DMS114 treated with DMSO at 0.1 percent for 48 hours (cell line): ENCODE results near the gene INPP5A.
"Not testable (repeated sequence)": the region's sequence is repeated elsewhere in the genome, so short reads cannot be mapped to it uniquely, and the experiment has no call there.

Experiments used
- DNase-seq: peaks from one replicate; lab custom pipeline; 2025; ENCODE audit not compliant: unreplicated experiment; lab: John Stamatoyannopoulos, UW

The INPP5A gene

DNA sequence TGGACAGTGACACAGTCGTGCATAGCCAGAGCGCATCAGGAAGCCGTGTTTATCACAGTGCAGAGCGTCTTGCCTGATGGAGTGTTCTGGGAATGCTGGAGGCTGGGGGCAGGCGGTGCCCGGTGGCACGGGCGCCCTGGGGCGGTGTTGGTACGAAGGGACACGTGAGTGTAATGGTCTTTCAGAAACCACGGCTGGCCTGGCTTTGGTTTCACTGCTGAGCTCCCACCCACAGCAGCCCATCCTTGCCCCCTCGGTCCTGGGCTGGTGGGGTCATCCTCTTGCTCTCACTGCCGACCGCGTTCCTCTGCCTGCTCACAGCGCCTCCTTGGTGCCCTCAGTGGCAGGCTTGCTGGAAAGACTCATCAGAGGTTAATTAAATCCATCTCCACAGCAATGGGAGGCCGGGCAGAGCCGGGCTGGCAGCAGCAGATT is 197.8 kb downstream of the INPP5A start:
- no peak for DNase-seq

DNA sequence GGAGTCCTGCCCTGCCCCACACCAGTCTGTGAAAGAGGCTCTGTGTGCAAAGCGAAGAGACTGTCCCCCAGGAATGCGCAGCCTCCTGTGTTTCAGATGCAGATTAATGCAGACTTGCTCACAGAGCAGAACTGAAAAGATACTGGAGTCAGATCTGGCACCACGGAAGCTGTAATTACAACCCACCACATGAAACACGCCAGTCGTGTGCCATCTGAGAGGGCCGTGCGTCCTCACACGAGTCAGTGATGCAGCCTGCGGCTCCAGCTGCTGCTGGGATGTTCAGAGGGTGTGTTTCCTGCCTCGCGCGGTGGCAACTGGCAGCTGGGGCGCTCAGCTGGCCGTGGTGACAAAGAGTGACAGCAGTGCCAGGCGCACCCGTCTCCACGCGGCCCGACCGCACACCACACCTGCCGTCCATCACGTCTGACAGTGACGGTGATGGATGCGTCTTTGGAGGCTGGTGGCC is 198.4 kb downstream of the INPP5A start:
- no peak for DNase-seq

DNA sequence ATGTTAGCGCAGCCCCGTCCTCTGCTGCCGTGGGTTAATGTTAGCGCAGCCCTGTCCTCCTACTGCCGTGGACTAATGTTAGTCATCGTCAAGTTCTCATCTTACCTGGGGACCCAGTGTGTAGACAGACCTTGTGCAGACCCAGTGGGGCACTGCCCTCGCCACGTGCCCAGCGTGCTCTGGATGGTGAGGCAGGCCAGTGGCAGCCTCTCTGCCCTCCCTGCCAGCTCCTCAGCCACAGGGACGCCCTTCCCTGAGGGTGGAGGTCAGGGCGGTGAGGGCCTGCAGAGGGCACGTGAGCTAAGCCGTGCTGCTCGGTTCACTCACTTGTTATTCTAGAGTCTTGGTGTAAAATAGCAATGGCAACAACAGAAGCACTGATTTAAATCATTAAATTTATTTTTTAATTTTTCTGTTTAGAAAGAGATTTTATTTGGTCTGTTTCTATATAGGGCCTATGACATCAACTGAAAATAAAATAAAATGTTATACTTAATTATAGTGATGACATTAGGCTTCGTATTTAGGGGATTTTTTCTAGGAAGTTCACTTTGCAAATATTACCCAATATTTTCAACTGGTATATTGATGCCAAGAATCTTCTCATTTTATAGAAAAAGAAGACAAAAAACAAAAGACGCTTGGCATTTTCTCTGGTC is 199.9 kb downstream of the INPP5A start:
- DNase-seq: no peak

DNA sequence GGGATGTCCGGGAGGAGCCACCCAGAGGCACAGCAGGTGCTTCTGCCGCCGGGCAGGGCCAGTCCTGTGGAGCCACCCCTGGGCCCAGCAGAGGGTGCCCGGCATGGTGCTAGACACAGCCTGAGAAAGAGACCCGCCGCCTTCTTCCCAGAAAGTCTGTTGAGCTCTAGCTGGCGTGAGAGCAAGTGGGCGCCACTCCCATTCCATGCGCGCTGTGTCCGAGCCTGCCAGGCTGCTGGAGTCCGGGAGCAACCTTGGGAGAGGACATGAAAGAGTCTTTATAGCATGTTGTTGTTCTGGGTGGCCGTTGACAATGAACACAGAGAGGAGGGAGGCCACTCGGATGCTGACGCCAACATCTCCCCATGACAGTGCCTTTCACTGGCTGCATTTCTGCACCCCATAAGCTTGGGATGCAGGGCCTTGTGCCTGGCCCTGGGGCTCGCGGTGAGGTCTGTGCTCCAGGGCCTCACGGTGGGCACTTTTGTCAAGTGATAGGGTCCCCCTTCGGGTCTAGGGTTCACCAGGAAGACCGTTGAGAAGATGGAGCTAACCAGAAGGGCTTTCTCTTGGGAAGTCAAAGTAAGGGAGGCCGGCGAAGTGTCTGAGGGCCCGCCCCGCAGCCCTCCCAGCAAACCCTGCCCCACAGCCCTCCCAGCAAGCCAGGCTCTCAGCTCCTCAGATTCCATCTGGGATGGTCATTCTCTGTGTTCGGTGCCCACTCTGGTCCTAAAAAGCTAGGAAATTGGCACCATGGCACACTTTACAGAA is 201.1 kb downstream of the INPP5A start:
- no peak for DNase-seq

DNA sequence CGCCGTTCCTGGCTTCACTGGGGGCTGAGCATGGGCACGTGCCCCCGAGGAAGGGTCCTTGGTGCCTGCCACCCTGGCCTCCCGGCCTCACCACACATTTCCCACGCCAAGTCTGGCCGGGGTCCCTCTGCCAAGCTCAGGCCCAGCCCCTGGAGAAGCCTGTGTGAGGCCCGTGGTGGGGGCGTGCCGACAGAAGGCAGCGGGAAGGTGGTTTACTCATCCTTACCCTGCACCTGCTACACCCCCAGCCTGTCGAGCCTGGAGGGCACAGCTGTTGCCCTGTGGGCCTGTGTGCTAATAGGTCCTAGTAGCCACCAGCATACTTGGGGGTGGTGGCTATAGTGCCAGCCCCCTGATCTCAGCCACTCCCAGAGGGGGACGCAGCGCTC is 201.6 kb downstream of the INPP5A start:
- DNase-seq: no peak

DNA sequence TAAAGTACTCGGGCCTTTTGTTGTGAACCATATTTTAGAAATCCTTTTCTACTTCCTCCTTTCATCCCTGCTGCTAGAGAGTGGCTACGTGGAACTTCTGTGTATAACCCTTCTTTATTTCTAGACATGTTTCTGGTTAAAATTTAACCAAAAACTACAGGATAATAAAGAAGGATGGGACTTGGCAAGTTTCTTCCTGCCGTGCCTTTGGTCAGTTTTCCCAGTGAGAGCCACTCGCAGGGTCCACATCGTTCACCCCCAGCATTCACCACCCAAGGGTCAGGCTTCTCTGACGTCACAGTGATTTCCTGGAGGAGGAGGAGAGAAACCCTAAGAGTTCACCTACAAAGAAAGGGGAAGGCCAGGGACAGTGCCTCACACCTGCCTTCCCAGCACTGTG is 203.0 kb downstream of the INPP5A start:
- DNase-seq: no peak

DNA sequence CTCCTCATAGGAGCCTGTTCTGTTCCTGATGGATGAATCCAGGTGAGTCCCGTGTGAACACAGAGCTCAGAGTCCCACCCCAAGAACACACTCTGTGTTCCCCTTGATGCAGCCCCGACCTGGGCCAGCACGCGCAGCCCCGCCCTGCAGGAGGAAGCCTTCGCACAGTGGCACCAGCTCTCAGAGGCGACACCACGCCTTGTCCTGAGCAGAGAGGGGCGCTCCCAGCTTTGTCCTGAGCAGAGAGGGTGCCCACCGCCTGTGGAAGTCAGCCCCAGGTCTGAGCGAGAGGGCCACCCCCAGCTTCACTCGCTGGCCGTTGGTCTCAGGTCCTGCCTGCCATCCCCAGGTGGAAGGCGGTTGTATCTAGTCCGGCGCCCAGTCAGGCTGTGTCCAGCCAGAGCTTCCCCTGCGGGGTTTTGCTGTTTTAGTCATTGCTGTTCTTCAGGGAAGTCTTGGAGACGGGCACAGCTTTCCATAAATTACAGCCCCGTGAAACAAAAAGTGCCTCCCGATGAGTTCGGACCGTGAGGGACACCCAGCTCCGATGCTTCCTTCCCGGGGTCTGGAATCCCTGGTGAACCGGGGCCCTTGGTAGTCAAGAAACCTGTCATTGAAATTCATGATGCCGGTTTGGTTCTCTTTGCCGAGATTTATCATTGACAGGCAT is 204.7 kb downstream of the INPP5A start:
- DNase-seq: no peak

DNA sequence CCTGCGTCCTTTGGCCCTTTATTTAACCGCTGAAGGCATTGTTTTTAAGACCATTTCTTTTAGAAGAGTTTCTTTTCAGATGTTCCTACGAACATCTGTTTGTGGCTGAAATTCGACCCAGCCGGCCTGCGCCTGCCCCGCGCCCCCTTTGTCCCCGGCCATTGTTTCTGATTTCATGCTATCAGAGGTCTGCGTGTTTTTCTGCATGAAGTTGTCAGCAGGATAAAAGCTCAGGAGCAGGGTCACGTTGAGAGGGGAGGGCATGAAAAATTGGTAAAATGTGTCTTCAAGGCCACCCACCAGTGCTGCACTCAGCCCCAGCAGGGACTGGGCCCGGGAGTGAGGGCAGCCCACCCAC is 205.2 kb downstream of the INPP5A start:
- DNase-seq: no peak

DNA sequence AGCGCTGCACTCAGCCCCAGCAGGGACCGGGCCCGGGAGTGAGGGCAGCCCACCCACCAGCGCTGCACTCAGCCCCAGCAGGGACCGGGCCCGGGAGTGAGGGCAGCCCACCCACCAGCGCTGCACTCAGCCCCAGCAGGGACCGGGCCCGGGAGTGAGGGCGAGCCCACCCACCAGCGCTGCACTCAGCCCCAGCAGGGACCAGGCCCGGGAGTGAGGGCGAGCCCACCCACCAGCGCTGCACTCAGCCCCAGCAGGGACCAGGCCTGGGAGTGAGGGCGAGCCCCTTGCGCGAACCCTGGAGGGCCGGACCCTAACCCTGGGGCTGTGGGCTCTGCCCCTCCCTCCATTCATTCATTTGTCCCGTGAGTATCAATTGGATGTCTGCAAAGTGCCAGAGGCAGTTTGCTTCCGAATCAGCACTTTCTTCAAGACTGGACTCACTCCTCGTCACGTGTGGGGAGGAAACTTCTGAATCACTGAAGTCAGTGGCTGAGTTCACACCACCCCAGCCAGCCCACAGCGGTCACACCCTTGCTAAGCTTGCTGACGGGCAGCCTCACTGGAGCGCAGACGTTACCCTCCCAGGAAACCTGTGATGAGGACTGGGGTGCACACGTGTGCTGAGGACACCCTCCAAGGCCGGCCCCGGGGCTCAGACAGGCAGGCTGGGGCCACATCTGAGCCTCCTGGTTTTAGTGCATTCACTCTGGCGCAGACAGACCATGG is 205.8 kb downstream of the INPP5A start:
- DNase-seq: not testable (repeated sequence)

DNA sequence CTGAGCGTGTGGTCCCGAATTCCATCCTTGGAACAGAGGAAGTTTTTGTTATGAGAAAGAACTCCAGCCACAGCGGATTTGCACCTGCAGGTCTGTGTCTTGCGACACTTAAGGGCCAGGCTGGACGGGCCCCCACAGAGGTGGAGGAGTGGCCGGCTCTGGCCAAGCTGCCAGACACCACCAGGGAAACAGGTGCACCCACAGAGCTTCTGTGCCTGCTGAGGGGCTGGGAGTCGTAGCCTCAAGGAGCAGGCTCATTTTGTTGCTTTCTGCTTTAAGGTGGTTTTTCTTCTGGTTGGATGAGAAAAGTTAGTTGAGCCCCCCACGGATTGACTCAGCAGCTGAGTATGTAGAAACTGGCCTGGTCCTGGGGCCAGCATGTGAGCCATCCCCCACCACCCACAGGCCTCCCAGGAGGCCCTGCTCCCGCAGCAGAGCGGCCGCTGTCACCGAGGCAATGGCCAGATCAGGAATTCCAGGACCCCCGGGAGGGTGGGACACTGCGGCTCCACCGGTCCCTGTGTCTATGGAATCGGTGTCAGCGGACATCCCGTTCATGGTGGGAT is 206.4 kb downstream of the INPP5A start:
- DNase-seq: no peak

DNA sequence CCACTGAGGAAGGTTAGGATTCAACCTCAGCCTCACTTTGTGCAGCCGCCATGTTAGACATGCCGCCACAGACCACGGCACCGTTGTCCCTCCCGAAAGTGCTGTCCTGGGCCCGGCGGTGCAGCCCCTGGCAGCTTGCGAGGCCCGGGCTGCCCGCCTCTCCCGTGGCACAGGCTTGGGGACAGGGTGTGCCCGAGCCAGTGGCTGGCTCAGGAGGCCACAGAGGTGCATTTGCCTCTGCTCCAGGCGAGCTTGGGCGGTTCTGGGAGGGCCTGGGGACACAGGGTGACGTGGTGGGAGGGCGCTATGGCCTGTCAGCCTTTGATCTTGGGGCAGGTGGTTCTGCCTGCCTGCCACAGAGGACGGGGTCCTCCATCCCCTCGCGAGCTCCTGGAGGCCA is 207.3 kb downstream of the INPP5A start:
- DNase-seq: no peak

DNA sequence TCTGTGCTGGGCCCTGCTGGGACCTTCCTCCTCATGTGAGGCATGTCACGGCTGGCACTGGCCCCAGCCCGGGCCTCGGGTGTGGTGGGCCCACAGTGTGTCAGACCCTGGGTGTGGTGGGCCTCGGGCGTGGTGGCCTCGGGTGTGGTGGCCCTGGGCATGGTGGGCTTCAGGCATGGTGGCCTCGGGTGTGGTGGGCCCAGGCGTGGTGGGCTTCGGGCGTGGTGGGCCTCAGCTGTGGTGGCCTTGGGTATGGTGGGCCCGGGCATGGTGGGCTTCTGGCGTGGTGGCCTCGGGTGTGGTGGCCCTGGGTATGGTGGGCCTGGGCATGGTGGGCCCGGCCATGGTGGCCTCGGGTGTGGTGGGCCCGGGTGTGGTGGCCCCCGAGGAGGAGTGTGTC is 207.9 kb downstream of the INPP5A start:
- DNase-seq: no peak

DNA sequence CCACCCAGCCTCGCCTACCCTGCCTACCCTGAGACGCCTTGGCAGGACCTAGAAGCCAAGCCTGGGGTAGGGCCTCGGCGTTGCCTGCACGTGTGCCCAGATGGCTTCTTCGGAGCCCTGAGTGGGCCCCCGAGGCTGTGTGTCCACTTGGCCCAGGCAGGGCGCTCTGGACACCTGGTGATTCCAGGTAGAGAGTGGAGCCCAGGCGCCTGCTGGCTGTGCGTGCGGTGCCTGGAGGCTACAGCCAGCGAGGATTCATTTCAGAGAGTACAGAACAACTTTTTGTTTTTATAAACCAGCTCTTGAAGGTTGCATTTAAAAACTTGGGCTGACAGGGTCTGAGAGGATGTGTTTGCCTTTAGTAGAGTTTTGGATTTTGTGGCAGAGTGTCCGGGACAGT is 208.4 kb downstream of the INPP5A start:
- no peak for DNase-seq

DNA sequence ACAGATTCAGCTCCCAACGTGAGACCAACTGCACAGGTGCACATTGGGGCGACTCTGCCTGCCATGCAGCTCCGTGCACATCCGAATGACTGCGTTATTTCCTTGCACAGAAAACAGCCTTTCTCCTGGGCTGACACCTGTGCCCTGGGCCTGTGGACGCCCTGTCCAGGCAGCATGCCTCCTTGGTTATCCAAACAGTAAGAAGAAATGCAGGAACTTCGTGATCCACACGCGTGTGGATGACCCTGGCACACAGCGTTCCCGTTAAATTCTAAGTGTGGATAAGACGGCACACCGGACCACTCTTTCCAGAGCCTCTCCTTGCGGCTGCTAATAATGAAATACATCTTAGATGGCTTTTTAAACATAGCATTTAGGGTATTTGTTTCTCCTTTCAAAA is 208.8 kb downstream of the INPP5A start:
- no peak for DNase-seq

DNA sequence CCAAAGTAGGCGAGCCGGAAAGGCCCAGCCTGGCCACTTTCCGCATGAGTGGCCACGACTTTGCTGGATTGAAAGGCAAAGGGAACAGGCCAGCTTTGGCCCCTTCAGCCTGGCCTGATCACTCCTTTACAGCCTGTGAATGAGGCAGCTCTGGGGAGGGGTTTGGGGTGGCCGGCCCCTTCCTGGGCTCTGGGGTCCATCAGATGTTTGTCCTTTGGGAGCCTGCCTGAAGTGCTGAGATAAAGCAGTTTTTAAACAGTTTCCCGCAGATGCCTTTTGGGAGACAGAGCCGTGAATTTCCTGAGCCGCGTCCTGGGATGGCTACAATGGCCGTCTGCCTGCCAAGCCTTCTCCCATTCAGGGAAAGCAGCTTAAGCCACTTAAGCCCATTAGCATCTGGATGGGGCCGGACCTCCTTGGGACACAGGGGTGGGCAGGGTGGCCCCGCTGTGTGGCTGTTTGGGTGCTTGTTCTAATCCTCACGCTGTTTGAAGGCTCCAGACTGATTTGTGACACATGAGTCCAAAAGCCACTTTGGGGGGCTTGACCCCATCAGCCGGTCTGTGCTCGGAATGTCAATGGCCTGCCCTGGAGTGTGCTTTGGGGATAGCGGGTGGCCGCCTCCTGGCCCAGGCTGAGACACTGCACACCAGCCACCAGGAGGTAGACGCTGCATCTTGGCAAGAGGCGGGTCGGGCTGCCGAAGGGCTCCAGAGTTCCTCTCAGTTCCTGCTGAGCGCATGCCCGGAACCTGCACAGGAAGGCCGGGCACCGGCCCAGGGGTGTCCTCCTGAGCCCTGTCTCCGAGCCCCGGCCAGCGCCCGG is 209.4 kb downstream of the INPP5A start:
- no peak for DNase-seq

DNA sequence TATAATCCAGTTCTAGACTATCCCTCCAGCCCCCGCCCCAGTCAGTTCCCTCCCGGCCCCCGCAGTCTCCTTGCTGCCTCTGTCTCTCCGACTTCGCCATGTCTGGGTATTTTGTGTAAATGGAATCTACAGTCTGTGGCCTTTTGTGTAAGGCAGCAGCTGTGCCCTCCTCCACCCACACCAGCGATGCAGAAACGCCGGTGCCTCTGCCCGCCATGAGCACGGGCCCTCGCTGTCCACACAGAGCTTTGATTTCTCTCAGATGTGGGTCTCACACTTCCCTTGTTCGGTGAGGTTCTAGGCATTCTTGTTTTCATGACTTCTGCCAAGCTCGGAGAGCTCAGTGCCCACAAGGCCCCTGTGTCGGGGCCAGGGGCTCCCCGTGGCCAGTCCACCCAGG is 210.5 kb downstream of the INPP5A start:
- DNase-seq: no peak

DNA sequence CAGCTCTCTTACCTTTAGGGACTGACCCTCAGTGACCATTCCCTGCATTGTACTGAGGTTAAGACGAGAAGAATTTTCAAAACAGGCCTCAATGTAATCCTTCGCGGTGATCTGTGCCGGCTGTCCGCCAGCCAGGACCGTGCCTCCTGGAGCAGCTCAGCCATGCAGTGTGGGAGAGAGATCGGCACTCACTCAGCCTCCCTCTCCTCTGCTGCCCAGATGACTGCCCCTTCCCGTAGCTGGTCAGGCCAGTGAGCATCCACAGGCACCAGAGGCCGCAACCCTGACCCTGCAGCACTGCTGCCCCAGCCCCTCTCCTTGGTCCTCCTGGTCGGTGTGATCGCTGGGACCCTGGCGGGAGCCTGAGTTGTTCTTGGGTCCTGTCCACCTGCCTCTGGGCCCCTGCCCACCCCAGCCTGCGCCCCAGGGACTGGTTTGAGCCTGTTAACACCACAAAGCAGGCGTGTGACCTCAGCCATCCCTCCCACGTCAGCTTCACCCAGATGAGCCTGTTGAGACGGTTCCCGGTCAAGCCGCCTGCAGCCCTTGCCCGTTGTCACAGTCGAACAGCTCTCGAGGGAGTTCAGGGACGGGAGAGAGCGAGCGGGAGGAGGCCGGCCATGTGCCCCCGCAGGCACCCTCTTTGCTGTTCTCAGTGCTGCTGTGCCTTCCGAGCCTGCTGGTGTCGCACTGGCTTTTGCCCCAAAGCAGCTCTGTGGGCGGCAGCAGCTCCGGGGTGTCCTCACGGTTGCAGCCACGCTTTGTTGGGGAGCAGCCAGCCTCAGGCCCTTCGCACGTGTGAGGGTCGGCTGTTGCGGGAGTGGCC is 211.2 kb downstream of the INPP5A start:
- no peak for DNase-seq

DNA sequence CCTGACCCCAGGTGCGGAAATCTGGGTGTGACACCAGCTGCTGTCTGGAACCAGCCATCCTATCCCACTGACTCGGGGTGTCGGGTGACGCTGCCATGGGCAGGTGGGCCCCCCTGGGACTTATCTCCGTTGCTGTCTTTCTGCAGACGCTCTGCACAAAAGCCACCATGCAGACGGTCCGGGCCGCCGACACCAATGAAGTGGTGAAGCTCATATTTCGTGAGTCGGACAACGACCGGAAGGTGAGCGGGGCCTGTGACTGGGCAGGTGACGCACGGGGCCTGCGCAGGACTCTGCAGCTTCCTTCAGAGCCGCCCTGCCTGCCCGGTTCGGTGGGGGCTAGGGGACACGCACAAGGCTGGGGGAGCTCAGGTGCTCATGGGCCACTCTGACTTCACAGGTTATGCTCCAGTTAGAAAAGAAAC is 211.8 kb downstream of the INPP5A start:
- DNase-seq: no peak

DNA sequence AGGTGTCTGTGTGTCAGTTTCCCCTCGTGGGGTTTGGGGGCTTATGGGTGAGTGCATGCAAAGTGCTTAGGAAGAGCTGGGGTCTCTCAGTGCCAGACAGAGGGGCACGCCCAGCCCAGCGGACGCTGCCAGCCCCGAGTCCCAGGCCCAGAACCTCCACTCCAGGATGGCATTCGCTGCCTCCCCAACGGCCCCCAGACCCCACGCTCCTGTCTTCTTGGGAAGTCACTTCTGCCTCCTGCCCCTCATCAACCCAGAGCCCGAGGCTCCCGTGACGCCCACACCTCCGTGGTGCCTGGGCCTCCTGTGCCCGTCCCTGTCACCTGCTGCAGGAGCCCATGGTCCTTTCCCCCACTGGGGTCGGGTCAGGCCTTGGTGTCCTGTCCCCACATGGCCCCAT is 213.3 kb downstream of the INPP5A start:
- no peak for DNase-seq
